SHP77 (cell line): Measurements from ENCODE around the gene SLC4A9.
"Not testable (repeated sequence)": the region's sequence is repeated elsewhere in the genome, so short reads cannot be mapped to it uniquely, and the experiment has no call there.

Source experiments
- DNase-seq, 2 experiments: peaks; one replicate each; lab custom pipeline; 2025; lab: John Stamatoyannopoulos, UW

The SLC4A9 gene

DNA sequence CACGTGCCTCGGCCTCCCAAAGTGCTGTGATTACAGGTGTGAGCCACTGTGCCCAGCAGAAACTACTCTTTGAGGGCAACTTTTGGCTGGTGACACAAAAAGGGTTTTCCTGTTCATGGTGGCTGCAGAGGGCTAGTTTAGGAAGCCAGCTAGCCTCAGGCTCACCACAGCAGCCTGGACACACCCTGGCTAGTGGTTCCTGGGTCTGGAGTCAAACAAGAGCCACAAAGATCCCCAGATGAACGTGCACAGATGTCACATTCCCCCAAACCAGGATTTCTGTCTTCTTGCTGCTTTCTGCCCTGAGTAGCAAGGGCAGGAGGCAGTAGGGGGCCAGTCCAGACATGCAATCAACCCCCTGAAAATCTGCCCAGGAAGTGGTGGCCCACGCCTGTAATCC, 20.4 kb upstream of the SLC4A9 start:
- no peak for DNase-seq

DNA sequence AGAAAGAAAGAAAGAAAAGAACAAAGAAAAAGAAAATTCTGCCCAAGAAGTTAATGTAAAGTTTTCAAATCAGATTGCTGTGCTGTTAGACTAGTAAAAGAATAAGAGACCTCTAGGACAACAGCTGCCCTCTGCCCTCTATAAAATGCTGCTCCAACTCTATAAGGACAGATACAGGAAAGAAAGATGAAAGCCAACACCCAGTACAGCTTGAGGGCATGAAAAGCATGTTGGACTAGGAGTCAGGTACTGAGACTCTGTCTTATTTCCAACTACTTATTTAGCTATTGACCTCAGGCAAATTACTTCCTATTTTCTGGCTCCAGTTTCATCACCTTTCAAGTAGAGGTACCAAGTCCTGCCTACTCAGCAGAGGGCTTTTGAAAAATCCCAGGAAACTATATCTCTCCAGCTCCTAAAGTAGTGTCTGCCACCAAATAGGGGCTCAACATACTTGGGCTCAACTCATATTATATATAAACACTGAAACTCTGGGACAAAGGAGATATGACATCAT, 19.3 kb upstream of the SLC4A9 start:
- no peak for DNase-seq

DNA sequence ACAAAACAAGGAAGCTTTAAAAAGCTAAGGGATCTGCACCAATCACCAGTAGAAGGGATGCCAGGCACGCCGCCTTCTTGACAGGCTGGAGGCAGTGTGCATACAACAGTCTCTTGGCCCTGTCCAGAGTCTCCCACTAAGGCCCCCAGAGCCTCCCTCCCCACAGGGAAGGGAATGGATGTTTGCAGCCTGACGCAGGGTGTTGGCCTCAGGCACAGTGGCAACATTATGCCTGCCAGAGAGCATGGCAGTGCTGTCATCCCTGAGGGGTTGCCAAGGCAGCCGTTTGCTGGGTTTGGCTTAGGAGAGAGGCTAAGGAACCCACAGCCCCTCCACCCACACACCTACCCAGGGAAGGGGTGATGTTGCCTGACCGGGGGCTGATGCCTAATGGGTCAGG, 18.4 kb upstream of the SLC4A9 start:
- no peak for DNase-seq

DNA sequence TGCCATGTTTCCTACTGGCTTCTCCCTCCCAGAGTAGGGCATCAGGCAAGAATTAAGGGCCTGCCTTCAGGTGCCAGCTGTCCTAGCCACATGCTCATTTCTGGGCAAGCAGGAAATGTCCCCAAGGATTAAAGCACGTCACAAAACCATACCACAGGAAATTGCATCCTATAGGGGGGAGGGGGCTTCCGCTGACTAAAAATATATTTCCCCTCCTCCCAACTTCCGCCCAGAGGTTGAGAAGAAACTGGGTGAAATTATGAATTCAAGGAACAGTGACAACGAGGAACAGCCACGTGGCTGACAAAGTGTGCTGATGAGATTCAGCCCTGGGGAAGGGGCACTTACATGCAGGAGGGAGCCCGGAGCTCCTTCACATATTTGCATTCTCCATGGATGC, 17.7 kb upstream of the SLC4A9 start:
- no peak for DNase-seq

DNA sequence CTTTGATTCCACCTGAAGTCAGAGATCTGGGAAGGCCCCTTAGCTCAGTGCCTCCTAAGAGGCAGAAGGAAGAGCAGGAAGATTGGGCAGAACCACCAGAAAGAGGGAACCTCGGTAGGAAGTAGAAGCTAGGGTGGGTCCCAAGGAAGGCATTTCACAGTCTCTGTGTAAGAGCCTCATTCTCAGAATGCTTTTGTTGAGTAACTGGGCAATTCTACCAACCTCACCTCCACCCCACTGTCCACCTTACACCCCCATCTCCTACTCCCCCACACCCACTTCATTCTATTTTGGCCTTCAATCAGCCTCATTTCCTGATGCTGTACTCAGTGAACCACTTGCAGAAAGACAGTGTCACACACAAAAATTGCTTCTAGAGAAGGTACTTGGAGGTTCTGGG, 17.1 kb upstream of the SLC4A9 start:
- DNase-seq: no peak

DNA sequence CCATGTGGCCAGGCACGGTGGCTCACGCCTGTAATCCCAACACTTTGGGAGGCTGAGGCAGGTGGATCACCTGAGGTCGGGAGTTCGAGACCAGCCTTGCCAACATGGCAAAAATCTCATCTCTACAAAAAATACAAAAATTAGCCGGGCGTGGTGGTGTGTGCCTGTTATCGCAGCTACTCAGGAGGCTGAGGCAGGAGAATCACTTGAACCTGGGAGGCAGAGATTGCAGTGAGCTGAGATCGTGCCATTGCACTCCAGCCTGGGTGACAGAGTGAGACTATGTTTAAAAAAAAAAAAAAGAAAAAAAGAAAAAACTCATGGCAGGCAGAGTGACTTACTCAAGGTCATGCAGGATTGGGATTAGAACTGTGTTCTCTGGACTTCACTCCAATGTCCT, 16.1 kb upstream of the SLC4A9 start:
- not testable (repeated sequence) for DNase-seq

DNA sequence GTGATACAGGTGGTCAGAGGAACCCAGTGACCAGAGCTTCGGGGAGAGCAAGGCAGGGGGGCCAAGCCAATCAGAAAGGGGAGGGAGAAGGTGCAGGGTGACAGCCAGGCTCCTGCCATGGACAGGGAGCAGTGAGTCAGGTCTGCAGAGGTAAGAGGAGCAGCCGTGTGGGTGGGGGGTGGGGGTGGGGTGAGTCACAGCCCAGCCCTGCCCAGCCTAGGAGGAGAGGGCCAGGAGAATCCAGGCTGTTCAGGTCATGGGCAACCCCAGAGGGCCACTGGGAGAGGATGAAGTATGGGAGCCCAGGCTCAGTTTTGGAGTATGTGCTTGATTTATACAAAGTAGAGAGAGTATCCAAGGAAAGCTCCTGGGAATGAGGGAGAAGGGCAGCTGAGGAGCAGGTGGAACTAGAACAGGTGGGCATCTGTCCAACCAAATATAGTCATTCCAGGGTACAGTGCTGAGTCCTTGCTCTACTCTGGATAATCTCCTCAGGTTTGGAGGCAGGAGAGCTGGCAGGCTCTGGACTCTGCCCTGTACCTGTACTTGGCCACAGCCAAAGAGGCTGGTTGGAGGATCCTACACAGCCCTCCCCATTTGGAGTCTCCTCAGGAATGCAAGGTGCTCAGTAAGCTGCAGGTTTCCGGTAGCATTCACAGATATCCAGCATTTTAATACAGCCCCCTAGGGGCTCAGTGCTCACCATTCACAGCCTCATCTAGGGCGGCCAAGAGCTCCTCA, 15.1 kb upstream of the SLC4A9 start:
- no peak for DNase-seq

DNA sequence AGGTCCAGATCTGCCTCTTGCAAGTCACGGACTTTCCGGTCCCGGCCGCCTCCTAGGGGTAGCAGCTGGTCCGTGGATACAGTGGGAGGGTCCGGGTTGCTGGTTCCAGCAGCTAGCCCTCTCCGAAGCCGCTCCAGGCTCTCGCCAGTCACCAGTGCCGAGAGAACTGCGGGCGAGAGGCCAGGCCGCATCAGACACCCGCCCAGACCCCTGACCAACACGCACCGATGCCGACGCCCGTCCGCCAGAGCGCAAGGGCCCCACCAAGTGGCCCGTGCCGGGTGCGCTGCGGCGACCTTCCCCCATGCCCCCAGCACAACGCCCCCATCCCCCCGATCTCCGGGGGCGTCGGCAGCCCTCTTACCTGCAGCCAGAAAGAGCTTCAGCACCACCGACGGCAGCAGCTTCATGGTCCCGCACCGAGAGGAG, 14.1 kb upstream of the SLC4A9 start:
- peak in 1 of 2 experiments; percentile 72 for DNase-seq

DNA sequence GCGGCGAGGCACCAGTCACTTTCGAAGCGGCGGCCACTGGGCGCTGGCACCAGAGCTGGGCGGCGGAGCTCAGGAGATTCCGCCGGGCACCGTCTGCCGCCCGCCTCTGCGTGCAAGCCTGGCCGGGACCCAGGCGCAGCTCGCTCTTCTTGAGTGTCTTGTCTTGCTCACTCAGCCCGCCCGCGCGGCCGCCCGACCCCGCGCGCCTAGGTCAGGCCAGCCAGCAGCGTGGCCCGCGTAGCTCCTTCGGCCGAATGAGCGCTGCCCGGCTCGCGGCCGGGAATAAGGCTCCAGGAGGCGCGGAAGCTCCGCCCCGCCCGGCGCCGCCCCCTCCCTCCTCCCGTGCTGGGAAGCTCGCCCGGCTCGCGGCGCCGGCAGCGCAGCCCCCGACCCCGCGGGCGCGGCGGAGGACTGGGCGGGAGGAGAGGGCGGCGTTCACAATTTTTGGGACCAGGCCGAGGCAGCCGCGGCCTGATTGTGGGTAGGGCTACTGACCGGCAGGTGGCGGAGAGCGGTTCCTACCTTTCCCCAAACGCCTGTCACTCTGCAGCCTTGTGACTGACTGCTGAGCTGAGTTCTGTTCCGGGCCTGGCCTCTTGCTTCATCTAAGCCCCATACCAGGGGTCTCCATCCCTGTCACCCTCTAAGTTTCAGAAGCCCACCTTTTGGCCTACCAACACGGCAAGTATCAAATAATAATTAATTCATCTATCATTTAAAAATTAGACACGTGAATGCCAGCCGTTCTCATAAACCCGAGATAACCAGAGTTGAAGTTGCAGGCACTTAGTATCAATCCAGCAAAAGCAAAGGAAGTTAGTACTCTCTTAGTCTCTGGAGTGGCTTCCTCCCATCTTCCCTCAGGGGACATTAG, 13.4 kb upstream of the SLC4A9 start, which contains the start of gene HBEGF:
Gene HBEGF, minus strand, starts transcription at position 256 of the 874 bp plus-strand sequence. CDS start 275 bp downstream, outside the sequence.
- DNase-seq: peak; percentile 85 to 87

DNA sequence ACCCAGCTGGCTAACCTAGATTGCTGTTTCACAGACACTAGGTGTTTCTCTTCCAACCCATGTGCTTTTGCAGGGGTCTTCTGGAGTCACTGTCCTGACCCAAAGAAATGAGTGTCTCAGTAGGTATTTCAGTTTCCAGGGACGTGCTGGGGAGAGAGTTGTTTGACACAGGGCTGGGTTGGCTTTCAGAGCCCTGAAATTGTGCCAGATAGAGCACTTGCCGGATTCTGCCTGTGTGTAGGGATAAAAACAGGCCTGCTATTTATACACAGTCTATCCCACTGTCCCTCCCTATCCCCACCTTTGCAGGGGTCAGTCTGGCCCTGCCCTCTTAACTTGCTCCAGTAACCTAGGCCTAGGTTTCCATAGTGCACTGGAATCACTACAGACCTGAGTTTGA, 12.6 kb upstream of the SLC4A9 start:
- DNase-seq: no peak

DNA sequence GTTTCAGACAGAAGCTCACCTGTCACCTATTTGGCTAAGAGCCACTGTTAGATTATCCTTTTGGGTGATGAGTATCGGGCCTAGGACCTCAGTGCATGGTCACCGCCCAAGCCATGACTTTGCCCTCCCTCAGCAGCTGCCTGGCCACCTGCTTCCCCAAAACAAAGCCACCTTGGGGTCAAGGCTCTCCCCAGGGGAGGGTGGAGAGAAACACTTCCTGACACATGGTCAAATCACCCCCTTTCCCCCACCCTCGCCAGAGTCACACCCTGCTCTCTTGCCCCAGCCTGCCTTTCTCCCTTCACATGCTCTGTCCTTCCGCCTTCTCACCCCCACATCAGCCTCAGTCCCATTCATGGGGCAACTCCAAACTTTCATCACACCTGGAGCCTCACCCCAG, 11.9 kb upstream of the SLC4A9 start:
- DNase-seq: no peak

DNA sequence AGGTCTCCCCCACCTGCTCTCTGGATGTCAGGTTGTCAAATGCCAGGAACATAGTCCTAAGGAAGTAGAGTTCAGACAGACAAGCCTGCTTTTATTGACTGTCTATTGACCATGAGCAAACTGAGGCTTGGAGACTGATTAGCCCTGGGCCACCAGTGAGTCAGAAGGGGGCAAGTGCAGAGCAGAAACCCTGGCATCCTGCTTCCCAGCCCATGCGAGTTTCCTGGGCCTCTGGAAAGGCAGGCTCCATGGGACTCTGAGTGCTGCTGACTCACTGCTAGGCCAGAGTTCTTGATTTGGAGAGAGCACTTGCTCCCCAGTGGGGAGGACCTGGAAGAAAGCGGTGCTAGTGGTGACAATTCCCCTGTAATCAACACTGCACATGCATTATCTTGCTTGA, 10.8 kb upstream of the SLC4A9 start:
- no peak for DNase-seq

DNA sequence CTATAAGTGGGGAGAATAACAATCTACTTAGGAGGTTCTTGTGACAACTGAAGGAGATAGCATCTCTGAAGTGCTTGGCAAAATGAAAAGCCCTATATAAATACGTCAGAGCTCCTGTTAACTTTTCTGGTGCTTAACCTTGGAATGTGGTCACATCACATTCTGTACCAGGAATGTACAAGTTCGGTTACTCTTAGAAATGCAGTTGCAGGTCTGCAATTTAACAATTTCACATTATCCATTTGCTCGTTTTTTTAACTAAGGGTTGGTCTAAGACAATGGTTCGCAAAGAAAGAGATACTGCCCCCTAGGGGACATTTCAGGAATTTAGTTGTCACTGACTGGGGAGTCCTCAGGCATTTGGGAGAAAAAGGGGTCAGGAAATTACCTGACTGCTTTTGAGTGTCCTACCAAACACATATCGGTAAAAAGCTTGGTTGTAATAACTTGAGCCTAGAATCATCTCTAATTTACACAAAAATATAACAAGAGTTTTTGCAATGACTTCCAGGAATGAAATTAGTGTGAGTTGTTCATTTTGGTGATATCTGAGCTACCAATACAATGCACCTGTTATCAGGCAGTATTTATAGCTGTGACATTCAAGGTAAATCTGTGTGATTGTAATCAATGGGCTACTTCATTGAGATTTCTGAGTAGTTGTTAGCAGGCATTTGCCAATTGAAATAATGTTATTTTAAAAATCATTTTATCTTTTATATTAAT, 8.2 kb upstream of the SLC4A9 start:
- peak; percentile 60 to 75 for DNase-seq

DNA sequence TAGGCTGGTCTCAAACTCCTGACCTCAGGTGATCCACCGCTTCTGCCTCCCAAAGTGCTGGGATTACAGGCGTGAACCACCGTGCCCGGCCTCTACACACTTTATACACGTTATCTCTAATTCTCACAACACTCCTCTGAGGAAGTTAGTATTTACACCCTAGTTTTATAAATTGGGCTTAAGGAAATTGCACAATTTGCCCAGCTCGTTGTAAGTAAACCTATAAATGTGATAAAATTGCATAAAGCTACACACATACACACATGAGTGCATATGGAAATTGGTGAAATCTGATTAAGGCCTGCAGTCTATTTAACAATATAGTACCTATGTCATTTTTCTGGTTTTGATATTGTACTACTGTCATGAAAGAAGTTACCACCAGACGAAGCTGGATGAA, 4.4 kb upstream of the SLC4A9 start:
- DNase-seq: no peak

DNA sequence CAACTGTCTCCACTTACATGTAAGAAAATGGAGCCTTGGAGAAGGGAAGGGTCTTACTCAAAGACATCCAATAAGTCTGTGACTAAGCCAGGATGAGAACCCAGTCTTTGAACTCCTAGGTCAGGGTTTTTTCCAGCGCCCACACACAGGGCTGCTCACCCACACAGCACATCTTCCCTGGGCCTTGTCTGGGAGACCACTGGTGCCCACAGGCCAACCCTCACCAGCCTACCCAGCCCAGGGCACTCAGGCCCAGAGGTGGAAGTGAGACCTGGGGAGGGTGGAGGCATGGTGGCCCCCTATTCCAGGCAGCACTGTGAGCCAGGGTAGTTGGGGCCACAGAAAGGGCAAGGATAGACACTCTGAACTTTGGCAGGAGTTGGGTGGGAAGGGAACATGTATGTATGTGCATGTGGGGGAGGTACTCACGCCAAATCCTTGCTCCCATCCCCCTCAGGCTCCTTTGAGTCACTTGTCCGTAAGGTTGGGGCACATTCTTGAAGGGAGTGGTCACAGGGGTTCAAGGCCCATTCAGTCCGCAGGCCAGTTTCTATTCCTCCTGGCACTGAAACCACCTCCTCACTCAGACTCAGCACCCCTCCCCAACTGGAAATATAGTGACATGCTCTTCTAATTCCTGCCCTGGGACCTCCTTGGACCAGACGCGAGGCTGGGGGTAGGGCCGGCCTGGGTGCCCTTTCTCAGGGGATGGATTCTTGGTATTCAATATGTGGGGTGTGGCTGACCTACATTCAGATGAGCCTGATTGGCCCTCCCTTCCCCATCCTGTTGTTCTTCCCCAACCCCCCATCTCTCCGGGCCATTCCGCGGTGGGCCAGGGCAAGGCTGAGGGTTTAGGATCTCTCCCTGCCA, 2.9 kb upstream of the SLC4A9 start:
- DNase-seq: no peak

DNA sequence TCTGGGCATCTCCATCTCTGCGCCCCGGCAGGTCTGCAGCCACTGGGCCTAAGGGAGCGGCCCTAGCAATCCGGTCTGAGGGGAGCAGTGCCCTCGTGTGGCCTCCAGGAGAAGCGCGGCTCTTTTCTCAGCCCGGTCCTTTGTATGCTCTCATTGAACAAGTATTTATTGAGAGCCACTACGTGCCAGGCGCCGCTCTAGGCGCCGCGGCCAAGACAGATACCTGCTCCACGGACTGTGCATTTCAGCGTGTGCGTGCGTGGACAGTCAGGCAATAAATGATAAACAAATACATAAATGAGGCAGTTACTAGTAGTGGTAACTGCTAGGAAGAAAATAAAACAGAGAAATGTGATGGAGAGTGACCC, 2.3 kb upstream of the SLC4A9 start:
- DNase-seq: peak; percentile 86 to 89

DNA sequence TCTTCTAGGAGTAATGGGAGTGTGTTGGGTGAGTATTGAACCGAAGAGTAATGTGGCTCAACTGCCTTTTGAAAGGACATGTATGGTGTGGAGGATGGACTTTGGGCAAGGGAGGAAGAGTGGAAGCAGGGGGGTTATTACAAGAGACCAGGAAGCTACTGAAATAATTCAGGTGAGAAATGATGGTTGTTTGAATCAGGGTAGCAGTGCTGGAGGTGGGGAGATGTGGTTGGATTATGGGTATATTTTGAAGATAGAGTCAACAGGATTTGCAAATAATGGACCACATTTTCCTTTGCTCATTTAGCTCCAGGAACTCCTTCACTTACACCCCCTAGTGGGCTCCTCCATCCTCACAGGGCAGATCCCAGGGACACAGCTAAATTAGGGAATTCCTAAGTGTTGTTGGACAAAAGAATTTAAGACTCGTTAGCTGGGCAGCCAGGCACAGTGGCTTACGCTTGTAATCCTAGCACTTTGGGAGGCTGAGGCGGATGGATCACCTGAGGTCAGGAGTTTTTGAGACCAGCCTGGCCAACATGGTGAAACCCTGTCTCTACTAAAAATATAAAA, 1.2 kb upstream of the SLC4A9 start:
- DNase-seq: peak; percentile 43 to 56

DNA sequence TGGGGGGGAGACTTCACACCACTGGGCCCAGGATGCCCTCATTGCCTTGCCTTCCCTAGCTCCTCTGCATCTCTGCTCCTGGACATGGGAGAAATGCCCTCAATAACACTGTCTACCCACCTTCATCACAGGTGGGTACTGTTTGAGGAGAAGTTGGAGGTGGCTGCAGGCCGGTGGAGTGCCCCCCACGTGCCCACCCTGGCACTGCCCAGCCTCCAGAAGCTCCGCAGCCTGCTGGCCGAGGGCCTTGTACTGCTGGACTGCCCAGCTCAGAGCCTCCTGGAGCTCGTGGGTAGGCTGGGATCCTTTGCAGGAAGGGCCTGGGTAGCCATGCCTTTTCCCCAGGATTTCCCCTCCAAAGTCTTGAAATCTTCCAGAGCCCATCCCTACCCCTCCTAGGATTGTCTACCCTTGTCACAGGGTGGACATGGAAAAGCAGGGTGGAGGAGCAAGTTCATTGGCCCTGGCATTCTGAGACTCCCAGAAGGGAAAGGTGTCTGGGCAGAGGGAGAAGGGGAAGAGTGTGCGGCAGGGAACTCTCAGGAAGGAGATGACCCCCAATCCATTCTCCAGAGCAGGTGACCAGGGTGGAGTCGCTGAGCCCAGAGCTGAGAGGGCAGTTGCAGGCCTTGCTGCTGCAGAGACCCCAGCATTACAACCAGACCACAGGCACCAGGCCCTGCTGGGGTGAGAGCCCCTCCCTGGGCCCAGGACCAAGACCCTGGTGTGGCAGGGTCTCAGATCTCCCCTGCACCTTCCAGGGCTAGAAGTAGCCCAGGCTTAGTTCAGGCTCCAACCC, 886 bp downstream of the SLC4A9 start:
- DNase-seq: no peak

DNA sequence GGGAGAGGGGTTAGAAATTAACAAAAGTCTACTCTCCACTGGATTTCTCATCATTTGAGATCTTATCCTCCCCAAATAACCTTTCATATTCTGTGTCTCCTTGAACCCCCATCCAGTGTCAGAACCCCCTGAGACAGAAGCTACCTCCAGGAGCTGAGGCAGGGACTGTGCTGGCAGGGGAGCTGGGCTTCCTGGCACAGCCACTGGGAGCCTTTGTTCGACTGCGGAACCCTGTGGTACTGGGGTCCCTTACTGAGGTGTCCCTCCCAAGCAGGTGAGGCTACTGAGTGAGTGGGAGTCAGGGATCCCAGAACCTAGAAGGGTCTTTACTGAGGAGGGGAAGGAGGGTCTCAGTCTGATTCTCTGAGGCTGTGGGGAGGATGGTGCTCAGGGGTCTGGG, 1.9 kb downstream of the SLC4A9 start:
- DNase-seq: no peak

DNA sequence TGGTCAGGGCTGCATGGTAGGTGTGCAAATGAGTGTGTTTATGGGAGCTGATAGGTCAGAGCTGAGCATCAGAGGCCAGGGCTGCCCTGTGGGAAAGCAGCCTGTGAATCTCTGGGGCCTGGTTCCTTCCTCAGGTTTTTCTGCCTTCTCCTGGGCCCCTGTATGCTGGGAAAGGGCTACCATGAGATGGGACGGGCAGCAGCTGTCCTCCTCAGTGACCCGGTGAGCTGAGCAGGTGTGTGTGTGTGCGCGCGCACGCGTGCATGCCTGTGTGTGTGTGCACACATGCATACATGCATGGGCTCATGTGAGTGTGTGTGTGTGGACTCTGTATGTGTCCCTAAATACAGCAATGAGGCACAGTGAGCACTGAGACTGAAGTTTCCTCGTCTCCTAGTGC, 2.3 kb downstream of the SLC4A9 start:
- no peak for DNase-seq
